ENCODE measurements around the gene WNT5A. TPM values are rescaled to one million over a fixed set of nuclear protein-coding genes. Genes with fewer than 3 reads are reported as not detected.

Gene WNT5A
- total RNA-seq, 1 experiment from 2014 or later, result 1.1 TPM

DNA sequence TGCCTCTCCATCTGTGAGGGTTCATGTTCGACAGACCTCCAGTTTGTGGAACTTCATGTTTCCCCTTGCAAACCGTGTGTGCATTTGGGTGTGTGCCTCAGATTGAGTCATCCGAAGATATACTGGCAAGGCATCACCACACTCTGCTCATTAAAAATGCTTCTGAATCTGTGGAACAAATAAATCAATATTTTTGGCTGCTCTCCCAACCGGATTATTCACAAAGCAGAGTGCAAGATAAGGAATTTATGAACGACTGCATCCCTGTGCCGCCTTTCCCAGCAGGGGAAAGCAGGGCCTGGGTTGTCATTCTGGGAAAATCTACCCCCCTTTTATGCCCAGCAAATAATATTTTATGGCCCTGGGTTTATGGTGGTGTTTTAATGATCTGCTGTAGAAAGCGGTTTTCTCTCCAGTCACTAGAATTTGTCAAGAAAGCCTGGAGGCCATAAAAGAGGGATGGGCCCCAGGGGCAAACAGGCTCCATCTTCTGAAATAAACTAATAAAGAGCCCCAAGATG is 4.2 kb upstream of the WNT5A start:
- H3K14ac ChIP-seq (ENCODE audit: insufficient read depth, low read length), result no peak overlapping the region
- H4K20me1 ChIP-seq (ENCODE audit: control insufficient read depth, insufficient read depth, insufficient read length), result no peaks in the 10 kb centered on the region
- no peak overlapping the region for H2AFZ ChIP-seq (ENCODE audit: low read length)
- Mint-ChIP-seq H3K4me3 (no peak overlapping the region), H3K9me3 (no peaks in the 10 kb centered on the region), H3K4me1 (peaks cover 25 to 28% of the 10 kb centered on the region in 2 experiments), H3K36me3 (ENCODE audit: insufficient read depth in 1 of 3, low read depth in 3 of 3) (peaks cover 0 to 2% (median 0%) of the 10 kb centered on the region in 3 experiments; a peak in 1 of 7 replicates), H3K27ac (no peak overlapping the region), H3K27me3 (ENCODE audit: low read depth) (peaks cover 69% of the 10 kb centered on the region)
- H4K5ac ChIP-seq (ENCODE audit: insufficient read length, low read depth, low read length), result no peak overlapping the region
- WGBS (ENCODE audit: extremely low coverage, insufficient read length, low lambda C conversion rate), result no CpG with 5 or more reads among the region's 7 CpGs
- no peaks in the 10 kb centered on the region for H3K9me3 ChIP-seq (ENCODE audit: control insufficient read depth, low read depth, low read length)
- H3K27ac ChIP-seq (ENCODE audit: insufficient read length, low read depth, low read length), result no peak overlapping the region
- H3K23me2 ChIP-seq (ENCODE audit: insufficient read length, low read depth, low read length, poor library complexity, severe bottlenecking), result peaks cover 31% of the 10 kb centered on the region
- H4K91ac ChIP-seq (ENCODE audit: insufficient read length, low read depth, low read length), result no peak overlapping the region
- no peak overlapping the region for H3K56ac ChIP-seq (ENCODE audit: insufficient read length, low read depth, low read length)
- H3K4ac ChIP-seq (ENCODE audit: low read depth, low read length), result no peak overlapping the region
- no peak for DNase-seq
- no peak overlapping the region for H2AK5ac ChIP-seq (ENCODE audit: insufficient read length, low read length)
- H3K27me3 ChIP-seq (ENCODE audit: insufficient read depth, low read length), result peaks cover 26% of the 10 kb centered on the region; the same call in 1 of the 2 replicates
- H3K18ac ChIP-seq (ENCODE audit: insufficient read length, low read depth, low read length), result no peak overlapping the region
- no peaks in the 10 kb centered on the region; the same call in 1 of the 2 replicates for H3K4me1 ChIP-seq (ENCODE audit: insufficient read depth, low read length)
- H2BK5ac ChIP-seq (ENCODE audit: insufficient read length, low read length), result no peak overlapping the region
- H2BK120ac ChIP-seq (ENCODE audit: low read depth, low read length, poor library complexity, severe bottlenecking), result no peak overlapping the region
- H3K4me2 ChIP-seq (ENCODE audit: insufficient read depth, insufficient read length, low read length), result no peak overlapping the region
- H4K8ac ChIP-seq (replicated peaks; ENCODE audit: insufficient read length, low read depth, low read length), result no peak overlapping the region
- no peak overlapping the region for H3K23ac ChIP-seq (ENCODE audit: insufficient read length, low read depth, low read length)
- TF ChIP-seq, protein P1, sequence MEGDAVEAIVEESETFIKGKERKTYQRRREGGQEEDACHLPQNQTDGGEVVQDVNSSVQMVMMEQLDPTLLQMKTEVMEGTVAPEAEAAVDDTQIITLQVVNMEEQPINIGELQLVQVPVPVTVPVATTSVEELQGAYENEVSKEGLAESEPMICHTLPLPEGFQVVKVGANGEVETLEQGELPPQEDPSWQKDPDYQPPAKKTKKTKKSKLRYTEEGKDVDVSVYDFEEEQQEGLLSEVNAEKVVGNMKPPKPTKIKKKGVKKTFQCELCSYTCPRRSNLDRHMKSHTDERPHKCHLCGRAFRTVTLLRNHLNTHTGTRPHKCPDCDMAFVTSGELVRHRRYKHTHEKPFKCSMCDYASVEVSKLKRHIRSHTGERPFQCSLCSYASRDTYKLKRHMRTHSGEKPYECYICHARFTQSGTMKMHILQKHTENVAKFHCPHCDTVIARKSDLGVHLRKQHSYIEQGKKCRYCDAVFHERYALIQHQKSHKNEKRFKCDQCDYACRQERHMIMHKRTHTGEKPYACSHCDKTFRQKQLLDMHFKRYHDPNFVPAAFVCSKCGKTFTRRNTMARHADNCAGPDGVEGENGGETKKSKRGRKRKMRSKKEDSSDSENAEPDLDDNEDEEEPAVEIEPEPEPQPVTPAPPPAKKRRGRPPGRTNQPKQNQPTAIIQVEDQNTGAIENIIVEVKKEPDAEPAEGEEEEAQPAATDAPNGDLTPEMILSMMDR (conservative IDR thresholded peaks at IDR 0.05), result no peak
- no peak overlapping the region for H2BK12ac ChIP-seq (ENCODE audit: insufficient read length, low read depth, low read length)
- H3K9ac ChIP-seq (ENCODE audit: extremely low read depth, insufficient read length, low read length), result no peak overlapping the region
- H3T11ph ChIP-seq (ENCODE audit: low read length), result no peak overlapping the region
- H2BK15ac ChIP-seq (ENCODE audit: low read depth, low read length), result no peak overlapping the region
- no peaks in the 10 kb centered on the region for H3K79me1 ChIP-seq (ENCODE audit: insufficient read depth, low read depth, low read length, poor library complexity, severe bottlenecking)
- no peak overlapping the region for H2BK20ac ChIP-seq (ENCODE audit: low read depth, low read length, poor library complexity, severe bottlenecking)
- H3K79me2 ChIP-seq (ENCODE audit: insufficient read depth, low read length), result no peaks in the 10 kb centered on the region

All from H9 (cell line).